ENCODE results near the gene SEC31B.

SEC31B gene

GRCh38 chr10:100490531-100490930 is 29.1 kb downstream of the SEC31B start:
- DNase-seq (ENCODE audit: low spot score) = no peak

DNA sequence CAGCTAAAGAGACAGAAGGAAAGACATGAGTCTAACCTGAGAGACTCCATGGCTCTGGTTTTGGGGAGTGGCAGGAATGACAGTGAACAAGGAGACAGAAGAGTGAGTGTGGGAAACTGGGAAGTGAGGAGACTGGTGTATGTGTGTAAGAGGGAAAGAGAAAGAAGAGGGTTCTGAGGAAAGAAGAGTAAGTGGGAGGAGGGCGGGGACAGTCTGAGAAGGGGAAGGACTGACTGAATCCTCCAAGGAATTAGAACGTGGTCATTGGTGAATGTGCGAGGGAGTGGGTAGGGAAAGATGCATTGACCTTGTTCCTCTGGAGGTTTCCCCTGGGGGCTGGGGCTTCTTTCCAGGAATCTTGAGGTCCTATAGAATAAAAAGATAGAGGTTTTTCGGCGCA is 30.3 kb downstream of the SEC31B start:
- no peak for DNase-seq (ENCODE audit: low spot score)

- no peak for DNase-seq (ENCODE audit: low spot score)
These were observed 32.1 kb downstream of the SEC31B start for GRCh38 chr10:100487529-100487928.

GRCh38 chr10:100485801-100486495 is 33.7 kb downstream of the SEC31B start:
- no peak for DNase-seq (ENCODE audit: low spot score)

DNA sequence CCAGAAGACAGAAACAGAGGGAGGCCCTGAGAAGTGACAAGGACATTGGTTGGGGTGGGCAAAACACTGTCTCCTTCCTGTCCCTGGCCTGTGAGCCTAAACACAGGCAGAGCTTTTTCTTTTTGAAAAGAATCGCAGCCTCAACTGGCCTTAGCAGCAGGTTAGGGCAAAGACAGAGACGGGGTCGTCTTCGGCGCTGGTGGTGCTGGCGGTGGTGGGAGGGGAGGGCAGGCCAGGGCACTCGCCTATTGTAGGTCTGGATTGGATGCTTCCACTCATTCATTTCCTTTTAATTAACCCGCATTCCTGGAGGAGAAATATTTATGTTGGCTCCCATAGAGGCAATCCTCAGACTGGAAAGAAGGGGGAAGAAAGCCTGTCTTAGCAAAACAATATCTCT is 34.3 kb downstream of the SEC31B start:
- no peak for DNase-seq (ENCODE audit: low spot score)

- no peak for DNase-seq (ENCODE audit: low spot score)
These were observed 35.6 kb downstream of the SEC31B start for GRCh38 chr10:100483876-100484666.

DNA sequence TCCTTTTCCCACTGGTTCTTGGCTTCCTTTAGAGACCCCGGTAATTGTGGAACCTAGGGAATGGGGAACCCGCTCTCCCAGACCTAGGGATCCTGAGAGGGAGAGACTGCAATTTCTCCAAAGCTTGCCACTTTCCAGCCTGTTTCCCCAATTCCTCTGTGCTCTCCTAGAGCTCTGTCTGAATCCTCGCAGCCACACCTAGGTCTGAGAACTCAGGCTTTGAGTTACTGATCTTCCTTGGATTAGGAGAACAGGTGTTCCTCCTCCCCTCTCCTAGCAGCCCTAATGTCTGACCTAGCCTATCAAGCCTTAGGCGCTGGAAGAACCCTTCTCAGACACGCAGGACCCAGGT is 36.9 kb downstream of the SEC31B start:
- no peak for DNase-seq (ENCODE audit: low spot score)

GRCh38 chr10:100482181-100482833 is 37.4 kb downstream of the SEC31B start:
- peak; percentile 30 for DNase-seq (ENCODE audit: low spot score)

DNA sequence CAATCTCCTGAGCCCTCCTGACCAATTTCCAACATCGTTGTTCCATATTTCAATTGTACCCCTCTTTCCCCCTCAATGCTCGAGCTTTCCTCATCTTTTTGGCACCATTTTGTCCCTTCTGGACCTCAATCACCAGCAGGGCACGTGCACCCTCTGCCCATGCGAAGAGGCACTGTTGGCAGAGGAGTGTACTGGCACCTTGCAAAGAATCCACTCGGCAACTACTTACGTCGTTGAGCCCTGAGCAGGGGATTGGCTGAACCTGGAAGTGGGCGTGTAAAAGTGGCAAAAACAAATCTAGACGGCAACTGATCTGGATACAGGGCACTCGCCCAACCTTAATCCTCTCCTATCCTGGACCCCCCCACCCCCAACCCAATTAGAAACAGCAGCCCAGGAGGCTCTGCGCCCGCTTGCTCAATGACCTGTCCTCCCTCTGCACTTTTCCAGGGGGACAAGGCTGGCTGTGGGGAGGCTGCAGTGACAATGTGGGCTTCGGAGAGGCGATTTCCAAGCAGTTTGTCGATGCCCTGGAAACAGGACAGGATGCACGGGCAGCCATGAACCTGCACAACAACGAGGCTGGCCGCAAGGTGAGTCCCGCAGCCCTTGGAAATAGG is 38.1 kb downstream of the SEC31B start:
- DNase-seq (ENCODE audit: low spot score) = peak; percentile 77

- no peak for DNase-seq (ENCODE audit: low spot score)
These were observed 39.7 kb downstream of the SEC31B start for GRCh38 chr10:100480002-100480401.

DNA sequence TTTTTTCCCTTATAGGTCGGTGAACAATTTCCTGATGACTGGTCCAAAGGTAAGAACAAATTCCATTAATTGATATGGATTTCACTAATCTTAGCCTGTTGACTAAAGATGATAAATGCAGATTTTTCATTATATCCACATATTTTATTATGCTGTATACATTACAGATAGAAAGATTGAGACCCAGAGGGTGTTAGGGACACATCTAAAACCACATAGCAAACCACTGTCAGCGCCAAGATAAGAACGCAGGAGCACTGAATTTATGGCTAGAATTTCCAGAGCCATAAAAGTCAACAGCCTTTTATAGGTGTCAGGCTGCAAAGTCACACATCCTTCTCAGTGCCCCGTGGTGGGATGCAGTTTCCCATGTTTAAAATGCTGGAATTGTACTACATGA is 40.6 kb downstream of the SEC31B start:
- DNase-seq (ENCODE audit: low spot score) = no peak

DNA sequence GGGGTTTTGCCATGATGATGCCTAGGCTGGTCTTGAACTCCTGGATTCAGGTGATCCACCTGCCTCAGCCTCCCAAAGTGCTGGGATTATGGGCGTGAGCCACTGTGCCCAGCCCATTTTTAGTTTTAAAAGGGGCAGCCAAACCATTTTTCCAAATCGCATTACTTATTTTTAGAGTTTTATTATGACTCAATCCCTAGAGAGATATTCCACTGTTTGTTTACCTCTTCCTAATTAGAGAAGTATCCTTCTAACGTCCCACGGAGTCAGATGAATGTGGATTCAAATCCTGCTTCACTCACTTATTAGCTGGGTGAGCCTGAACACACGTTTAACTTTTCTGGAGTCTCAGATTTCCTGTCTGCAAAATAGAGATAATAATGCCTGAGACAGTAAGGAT is 41.7 kb downstream of the SEC31B start:
- no peak for DNase-seq (ENCODE audit: low spot score)

DNA sequence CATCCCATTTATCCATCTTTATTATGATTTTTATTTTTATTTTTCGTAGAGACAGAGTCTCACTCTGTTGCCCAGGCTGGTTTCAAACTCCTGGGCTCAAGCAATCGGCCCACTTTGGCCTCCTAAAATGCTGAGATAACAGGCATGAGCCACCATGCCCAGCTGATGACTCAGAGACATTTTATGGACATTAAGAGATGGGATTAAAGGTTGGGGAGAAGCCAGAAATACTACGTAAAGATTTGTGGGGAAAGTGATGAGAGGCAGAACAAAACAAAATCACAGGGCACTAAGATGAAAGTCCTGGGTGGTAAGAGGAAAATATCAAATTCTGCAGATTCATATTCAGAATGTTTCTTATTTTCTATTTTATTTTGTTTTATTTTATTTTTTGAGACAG is 49.3 kb downstream of the SEC31B start:
- no peak for DNase-seq (ENCODE audit: low spot score)

DNA sequence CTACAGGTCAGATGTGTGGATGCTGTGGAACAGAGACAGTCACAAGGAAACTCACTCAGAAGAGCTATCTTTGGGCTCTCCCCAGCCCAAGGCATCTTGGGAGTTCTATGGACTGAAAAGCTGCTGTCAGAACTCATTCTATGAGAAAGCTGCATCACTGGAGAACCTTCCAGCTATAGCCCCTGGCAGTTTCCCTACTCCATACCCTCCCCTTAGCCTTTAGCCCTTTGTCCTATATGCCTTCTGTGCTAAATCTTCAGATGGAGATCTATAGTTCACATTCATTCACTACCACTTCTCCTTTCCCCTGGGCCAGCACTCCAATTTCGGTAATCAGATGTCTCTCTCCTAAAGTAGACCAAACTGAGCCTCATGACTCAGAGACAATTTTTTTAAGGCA is 49.9 kb downstream of the SEC31B start:
- DNase-seq (ENCODE audit: low spot score) = no peak

DNA sequence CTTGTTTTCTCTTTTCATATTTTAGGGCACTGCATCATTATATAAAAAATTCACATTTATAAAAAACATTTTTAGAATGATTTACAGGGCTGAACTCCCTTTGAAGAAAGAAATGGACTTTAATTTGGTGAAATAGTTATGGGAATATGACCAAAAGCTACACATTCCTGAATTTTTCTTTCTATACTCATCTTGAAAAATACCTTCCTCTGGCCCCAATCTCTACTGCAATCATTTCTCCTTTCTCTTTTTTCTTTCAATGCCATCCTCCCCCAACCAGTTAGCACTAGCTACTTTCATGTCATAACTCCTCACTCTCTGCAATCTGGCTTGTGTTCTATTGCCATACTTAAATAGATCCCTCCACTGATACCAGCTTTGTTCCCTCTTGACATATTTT is 50.7 kb downstream of the SEC31B start:
- no peak for DNase-seq (ENCODE audit: low spot score)

- DNase-seq (ENCODE audit: low spot score) = no peak
These were observed 51.3 kb downstream of the SEC31B start for GRCh38 chr10:100468322-100468721.

DNA sequence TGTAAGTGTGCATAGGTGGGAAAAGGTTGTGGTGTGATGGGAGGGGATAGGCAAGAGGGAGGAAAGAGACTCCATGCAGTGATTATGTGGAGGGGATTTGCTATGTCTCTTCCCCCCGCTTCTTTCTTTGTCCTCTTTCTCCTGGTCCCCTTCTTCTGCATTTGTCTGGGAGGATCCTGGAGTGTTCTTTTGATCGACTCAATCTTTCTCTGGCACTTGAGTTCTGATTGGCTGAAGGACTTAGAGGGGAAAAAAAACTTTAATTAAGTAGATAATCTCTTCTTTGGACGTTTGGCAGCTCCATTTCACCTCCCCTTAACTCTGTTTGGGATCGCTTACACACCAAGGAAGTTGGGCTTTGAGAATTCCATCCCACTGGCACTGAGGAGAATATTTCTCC is 57.0 kb downstream of the SEC31B start, which contains the start of gene WNT8B:
TSS of gene WNT8B (plus strand) at position 301 of the 400 bp plus-strand sequence. CDS start 160 bp downstream, outside the sequence.
- no peak for DNase-seq (ENCODE audit: low spot score)

DNA sequence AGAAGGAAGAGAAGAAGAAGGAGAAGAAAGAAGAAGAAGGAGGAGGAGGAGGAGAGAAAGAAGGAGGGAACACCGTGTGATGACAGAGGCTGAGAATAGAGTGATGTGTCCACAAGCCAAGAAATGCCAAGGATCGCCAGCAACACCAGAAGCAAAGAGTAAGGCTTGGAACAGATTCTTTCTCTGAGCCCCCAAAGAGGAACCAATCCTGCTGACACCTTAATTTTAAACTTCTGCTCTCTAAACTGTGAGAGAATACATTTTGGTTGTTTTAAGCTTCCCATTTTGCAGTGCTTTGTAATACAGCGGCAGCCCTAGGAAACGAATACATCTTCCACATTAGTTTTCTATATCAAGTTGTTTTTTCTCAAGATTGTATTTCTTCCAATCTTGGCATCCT is 70.7 kb downstream of the SEC31B start:
- DNase-seq (ENCODE audit: low spot score) = no peak

GRCh38 chr10:100447663-100448062 is 72.0 kb downstream of the SEC31B start:
- DNase-seq (ENCODE audit: low spot score) = no peak

DNA sequence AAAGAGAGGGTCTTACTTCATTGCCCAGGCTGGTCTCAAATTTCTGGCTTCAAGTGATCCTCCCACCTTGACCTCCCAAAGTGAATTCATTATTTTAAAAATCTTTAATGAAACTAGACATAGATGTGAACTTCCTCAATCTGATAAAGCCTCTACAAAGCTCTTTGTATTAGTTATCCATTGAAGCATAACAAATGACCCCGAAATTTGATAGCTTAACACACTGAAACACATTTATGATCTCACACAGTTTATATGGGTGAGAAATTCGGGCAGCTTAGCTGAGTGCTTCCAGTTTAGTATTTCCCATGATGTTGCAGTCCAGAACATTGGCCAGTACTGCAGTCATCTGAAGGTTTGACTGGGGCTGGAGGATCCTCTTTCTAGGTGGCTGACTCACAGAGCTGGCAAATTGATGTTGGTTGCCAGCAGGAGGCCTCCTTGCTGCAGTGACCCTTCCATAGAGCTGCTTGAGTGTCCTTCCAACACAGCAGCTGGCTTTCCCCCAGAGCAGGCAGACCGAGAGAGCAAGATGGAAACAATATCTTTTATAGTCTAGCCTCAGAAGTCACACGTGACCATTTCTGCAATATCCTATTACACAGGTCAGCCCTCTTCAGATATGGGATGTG is 73.4 kb downstream of the SEC31B start:
- no peak for DNase-seq (ENCODE audit: low spot score)

- DNase-seq (ENCODE audit: low spot score) = no peak
These were observed 77.1 kb downstream of the SEC31B start for GRCh38 chr10:100442548-100442947.

DNA sequence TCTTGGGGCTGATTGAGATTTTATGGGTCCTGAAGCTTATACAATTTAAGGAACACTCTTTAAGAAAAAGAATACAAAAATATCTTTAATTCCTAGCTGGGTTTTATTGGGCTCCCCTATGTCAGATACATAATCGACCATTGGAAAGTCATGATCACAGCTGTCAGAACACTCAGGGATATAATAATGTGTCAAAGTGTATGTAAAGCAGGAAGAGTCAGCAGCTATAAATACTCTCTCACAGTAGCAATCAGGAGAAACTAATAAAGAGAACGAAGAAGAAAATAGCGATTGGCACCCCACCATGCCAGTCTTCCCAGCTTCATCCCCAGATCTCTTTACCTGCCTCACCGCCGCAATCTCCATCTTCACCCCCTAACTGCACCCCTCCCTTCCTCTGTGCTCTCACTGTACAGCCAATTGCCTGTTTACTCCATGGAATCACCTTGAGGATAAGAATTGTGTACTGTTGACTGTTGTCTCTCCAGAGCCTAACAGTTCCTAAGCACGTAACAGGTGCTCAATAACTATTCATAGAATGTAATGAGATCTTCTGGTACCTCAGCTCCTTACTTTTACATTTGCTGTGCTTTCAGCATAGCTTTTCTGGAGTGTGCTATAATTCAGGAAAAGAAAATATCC is 80.9 kb downstream of the SEC31B start:
- DNase-seq (ENCODE audit: low spot score) = no peak
